Measurements from ENCODE around the gene TARS3. TPM values are rescaled to one million over a fixed set of nuclear protein-coding genes. Genes with fewer than 3 reads are reported as not detected.
"Not testable (repeated sequence)": the region's sequence is repeated elsewhere in the genome, so short reads cannot be mapped to it uniquely, and the experiment has no call there.

TARS3 gene
- total RNA-seq, 4 donors from 2014 or later: 7.7 to 36.3 (median 19.9) TPM

DNA sequence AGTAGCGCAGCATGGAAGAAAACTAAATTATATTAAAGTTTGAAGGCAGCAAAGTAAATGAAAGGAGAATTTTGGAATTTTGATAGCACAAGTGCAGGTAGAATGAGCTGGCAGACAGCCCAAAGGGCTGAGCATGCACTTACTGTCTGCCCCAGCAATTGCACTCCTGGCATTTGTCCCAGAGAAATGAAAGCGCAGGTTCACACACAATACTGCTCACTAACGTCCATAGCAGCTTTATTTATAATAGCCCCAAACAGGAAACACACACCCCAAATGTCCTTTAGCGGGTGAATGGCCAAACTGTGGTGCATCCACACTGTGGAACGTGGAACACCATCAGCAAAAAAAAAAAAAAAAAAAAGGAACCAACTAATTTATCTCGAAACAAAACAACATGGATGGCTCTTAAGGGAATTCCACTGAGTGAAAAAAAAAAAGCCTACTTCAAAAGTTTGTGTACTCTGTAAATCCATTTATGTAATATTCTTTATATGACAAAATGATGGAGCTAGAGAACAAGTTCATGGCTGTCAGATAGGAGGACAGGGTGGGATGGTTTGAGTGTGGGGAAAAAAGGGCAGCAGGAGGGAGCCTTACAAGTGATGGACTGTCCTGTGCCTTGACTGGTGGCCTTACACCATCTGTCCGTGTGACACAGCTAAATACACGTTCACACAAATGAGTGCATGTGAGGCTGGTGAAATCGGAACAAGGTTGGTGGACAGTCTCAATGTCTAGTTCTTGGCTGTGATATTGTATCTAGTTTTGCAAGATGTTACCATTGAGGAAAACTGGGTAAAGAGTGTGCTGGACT is 66.1 kb downstream of the TARS3 start:
- peaks cover 0 to 9% (median 0%) of the 10 kb centered on the region in 4 donors for H3K4me1 ChIP-seq
- no peak overlapping the region for H3K27ac ChIP-seq
- H3K36me3 ChIP-seq: peaks cover 0 to 16% (median 0%) of the 10 kb centered on the region in 3 donors
- H3K4me3 ChIP-seq: no peak overlapping the region
- TF ChIP-seq, protein P1, sequence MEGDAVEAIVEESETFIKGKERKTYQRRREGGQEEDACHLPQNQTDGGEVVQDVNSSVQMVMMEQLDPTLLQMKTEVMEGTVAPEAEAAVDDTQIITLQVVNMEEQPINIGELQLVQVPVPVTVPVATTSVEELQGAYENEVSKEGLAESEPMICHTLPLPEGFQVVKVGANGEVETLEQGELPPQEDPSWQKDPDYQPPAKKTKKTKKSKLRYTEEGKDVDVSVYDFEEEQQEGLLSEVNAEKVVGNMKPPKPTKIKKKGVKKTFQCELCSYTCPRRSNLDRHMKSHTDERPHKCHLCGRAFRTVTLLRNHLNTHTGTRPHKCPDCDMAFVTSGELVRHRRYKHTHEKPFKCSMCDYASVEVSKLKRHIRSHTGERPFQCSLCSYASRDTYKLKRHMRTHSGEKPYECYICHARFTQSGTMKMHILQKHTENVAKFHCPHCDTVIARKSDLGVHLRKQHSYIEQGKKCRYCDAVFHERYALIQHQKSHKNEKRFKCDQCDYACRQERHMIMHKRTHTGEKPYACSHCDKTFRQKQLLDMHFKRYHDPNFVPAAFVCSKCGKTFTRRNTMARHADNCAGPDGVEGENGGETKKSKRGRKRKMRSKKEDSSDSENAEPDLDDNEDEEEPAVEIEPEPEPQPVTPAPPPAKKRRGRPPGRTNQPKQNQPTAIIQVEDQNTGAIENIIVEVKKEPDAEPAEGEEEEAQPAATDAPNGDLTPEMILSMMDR (IDR thresholded peaks at IDR 0.05): no peak
- TF ChIP-seq POLR2A (IDR thresholded peaks at IDR 0.05): no peak
- H3K27me3 ChIP-seq: no peaks in the 10 kb centered on the region
- H3K9me3 ChIP-seq: no peaks in the 10 kb centered on the region
- DNase-seq: peak in 1 of 3 donors; percentile 62

DNA sequence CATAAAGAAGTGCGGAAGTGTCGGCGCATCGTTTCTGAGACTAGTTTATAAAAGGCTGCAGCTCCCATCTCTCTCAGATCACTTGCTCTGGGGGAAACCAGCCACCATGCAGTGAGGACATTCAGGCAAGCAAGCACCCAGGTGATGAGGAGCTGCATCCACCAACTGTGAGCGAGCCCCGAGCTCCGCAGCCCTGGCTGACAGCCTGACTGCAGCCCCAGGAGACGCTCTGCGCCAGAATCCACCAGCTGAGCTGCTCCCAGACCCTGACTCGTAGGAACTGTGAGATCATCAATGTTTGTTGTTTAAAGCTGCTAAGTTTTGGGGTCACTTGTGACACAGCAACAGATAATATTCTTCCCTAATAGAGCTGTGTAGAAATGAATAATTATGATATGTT is 67.1 kb downstream of the TARS3 start:
- Histone ChIP-seq H3K27me3 (no peaks in the 10 kb centered on the region), H3K4me3 (no peak overlapping the region), H3K9me3 (no peaks in the 10 kb centered on the region), H3K27ac (no peak overlapping the region), H3K4me1 (peaks cover 0 to 12% (median 3%) of the 10 kb centered on the region in 4 donors), H3K36me3 (peaks cover 0 to 16% (median 0%) of the 10 kb centered on the region in 3 donors)
- DNase-seq: no peak
- TF ChIP-seq, protein P1 (IDR thresholded peaks at IDR 0.05): no peak
- no peak for TF ChIP-seq POLR2A (IDR thresholded peaks at IDR 0.05)

DNA sequence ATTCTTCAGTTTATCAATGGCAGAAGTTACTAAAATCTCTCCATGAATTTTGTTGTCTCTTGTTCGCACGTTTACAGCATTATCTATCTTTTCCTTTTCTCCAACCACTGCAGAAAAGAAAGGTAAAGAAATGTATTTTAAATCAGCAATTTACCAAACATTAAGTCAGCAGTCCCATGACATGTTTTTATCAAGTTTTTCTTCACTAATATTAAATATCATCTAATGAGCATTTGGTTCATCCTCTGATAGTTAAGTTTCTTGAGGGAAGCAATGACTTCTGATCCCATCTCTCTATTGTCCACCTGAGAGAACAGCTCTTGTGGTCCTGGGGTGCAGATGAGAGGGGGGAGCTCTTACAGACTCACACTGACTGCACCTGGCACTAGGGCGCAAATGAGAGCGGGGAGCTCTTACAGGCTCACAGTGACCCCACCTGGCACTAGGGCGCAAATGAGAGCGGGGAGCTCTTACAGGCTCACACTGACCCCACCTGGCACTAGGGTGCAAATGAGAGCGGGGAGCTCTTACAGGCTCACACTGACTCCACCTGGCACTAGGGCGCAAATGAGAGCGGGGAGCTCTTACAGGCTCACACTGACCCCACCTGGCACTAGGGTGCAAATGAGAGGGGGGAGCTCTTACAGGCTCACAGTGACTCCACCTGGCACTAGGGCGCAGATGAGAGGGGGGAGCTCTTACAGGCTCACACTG is 69.5 kb downstream of the TARS3 start:
- not testable (repeated sequence) for DNase-seq, H3K9me3 ChIP-seq, H3K4me3 ChIP-seq, H3K27ac ChIP-seq, H3K27me3 ChIP-seq, H3K36me3 ChIP-seq
- H3K4me1 ChIP-seq: peaks cover 2 to 28% (median 11%) of the 10 kb centered on the region in 4 donors

DNA sequence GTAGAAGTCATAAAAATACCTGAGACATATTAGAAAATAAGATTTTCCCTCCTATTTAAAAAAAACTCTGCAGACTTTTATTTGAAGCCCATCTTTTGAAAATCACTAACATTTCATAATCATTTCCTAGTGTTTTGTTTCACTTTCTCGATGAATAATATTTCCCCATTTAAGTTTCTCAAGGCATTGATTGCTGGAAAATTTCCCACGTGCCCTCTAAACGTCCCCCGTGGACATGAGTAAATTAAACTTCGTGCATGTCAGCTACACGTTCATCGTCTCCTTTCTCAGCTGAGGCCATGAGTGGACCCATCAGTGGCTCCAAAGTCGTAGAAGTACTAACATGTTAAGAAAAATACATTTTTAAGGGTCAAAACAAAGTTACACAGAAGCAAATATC is 70.1 kb downstream of the TARS3 start:
- Histone ChIP-seq H3K4me3 (no peak overlapping the region), H3K27me3 (no peaks in the 10 kb centered on the region), H3K36me3 (peaks cover 0 to 8% (median 0%) of the 10 kb centered on the region in 3 donors), H3K9me3 (no peaks in the 10 kb centered on the region), H3K4me1 (peaks cover 2 to 33% (median 11%) of the 10 kb centered on the region in 4 donors), H3K27ac (no peak overlapping the region)
- TF ChIP-seq POLR2A (IDR thresholded peaks at IDR 0.05): no peak
- TF ChIP-seq, protein P1 (IDR thresholded peaks at IDR 0.05): no peak
- DNase-seq: no peak

DNA sequence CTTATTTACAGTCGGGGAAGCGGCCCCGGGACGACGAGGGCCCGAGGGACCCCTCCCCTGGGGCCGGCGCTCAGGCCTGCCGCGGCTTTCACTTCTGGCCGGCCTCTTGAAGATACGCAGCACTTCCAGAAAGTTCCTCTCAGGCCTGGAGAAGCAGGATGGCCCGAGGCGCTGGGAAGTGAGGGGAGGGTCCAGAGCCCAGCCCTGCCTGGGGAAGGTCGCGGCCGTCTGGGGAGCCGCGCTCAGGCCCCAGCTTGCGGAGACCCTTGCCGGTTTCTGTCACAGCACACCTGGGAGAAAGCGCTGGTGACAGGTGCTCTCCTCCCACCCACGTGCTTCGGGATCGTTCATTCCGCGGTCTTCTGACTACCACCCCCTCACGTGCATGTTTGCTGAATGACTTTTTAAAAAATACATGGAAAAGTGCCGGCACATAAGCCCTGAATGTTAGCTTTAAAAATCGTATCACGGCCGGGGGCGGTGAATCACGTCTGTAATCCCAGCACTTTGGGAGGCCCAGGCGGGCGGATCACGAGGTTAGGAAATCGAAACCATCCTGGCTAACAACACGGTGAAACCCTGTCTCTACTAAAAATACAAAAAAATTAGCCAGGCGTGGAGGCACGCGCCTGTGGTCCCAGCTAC is 71.4 kb downstream of the TARS3 start:
- Histone ChIP-seq H3K27ac (peak overlapping the region; percentile 98 to 100 (median 99)), H3K4me1 (peaks cover 2 to 35% (median 11%) of the 10 kb centered on the region in 4 donors), H3K9me3 (no peaks in the 10 kb centered on the region), H3K36me3 (peaks cover 0 to 17% (median 0%) of the 10 kb centered on the region in 3 donors), H3K27me3 (no peaks in the 10 kb centered on the region), H3K4me3 (peak overlapping the region; percentile 89 to 98 (median 91))
- DNase-seq: no peak
- TF ChIP-seq, protein P1 (IDR thresholded peaks at IDR 0.05): no peak
- TF ChIP-seq POLR2A (IDR thresholded peaks at IDR 0.05): no peak

Measured in Peyer's patch (tissue), 4 donors.